HEK293T (cell line): ENCODE data around the gene RPN1.

Experiments
- ARNT ChIP-seq: fragments of 450-650 bp; IDR thresholded peaks from 2 replicates; pipeline ENCODE4 v1.6.1; 2017; ENCODE audit warnings: mild to moderate bottlenecking
- HDGF ChIP-seq: fragments of 450-650 bp; IDR thresholded peaks from 2 replicates; pipeline ENCODE4 v1.6.1; 2017; ENCODE audit warnings: antibody characterized with exemption, borderline replicate concordance
- L3MBTL2 ChIP-seq: fragments of 450-650 bp; conservative IDR thresholded peaks from 2 replicates; pipeline ENCODE4 v1.6.1; 2016; ENCODE audit warnings: mild to moderate bottlenecking
- NFRKB ChIP-seq: fragments of 450-650 bp; IDR thresholded peaks from 2 replicates; pipeline ENCODE4 v1.6.1; 2016; ENCODE audit warnings: mild to moderate bottlenecking, moderate library complexity
- SP1 ChIP-seq: fragments of 450-650 bp; IDR thresholded peaks from 2 replicates; pipeline ENCODE4 v1.6.1; 2017
- SUZ12 ChIP-seq: fragments of 450-650 bp; IDR thresholded peaks from 2 replicates; pipeline ENCODE4 v1.6.1; 2016; ENCODE audit warnings: mild to moderate bottlenecking
- ZNF384 ChIP-seq: fragments of 450-650 bp; IDR thresholded peaks from 2 replicates; pipeline ENCODE4 v1.6.1; 2016

DNA sequence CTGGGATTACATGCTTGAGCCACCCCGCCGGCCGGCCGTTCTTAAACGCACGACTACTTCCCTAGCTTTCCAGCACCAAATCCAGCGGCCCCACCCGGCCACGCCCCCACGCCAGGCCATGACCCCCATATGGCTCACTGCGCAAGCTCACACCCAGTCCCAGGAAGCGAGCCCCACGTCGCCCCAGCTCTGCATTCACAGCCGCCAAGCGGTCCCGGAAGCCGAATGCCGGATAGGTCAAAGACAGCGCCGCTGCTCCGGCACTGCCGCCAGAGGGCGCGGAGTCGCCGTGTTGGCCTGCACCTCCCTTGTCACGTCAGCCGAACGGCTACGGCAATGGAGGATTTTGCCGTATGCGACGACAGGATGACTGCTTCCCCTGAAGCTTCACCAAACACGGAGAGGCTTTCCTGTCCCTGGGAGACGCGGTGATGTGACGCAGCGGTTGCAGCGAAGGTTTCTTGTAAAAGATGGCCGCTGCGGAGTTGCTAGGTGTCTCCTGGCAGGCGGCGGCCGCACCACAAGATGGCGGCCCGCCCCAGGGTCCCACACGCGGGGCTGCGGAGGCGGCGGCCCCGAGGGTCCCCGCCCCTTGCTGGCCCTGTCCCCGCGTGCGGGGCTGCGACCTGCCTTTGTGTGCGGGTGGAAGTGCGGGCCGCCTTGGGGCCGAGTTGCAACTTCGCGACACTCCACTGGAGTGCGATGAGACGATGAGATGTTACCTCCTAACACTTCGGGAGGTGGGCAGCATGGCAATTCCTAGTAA is 30.2 kb upstream of the RPN1 start:
- TF ChIP-seq HDGF (no peak), ARNT (peak; percentile 74; the same call in 1 of the 2 replicates), NFRKB (peak; percentile 82), SUZ12 (no peak), L3MBTL2 (peak; percentile 78), SP1 (no peak), ZNF384 (no peak)
